HepG2 (cell line): ENCODE data around the gene DUT. TPM values are rescaled to one million over a fixed set of nuclear protein-coding genes. Genes with fewer than 3 reads are reported as not detected.

Experiments
- ATAC-seq: fragments of 200-7000 bp; cut with Tn5 transposase; 3 replicates; pipeline ENCODE4 v1.9.1; 2020; ENCODE audit warnings: mild to moderate bottlenecking, moderate library complexity
- BruUV-seq: library from RNA; stranded (reverse); fragments of 400-500 nt; replicated peaks from 2 replicates; lab custom pipeline; 2021; lab: Mats Ljungman, UMichigan
- CTCF ChIA-PET: fragments of 300-600 bp; formaldehyde crosslinking; extraction: SDS; loops from one replicate; lab custom pipeline; 2021; ENCODE audit warnings: low total read pairs, inconsistent platforms, low intra/inter-chr PET ratio; lab: Yijun Ruan, JAX
- POLR2A ChIA-PET: fragments of 350-600 bp; sonication (Branson Sonifier 250); formaldehyde crosslinking; loops from one replicate; lab custom pipeline; 2020; ENCODE audit warnings: antibody characterized with exemption, inconsistent platforms; lab: Yijun Ruan, JAX
- DNase-seq: peaks from one replicate; pipeline ENCODE4 v3.0.0-alpha.2; 2015; ENCODE audit warnings: low spot score
- FAIRE-seq: peaks from 3 replicates; lab custom pipeline; 2011; peaks lifted over from hg19 to GRCh38; lab: Jason Lieb, UNC
- H2AFZ ChIP-seq: one replicate; pipeline ENCODE4 v1.6.1; 2011; ENCODE audit warnings: low read length, inconsistent platforms
- H3K27ac ChIP-seq: fragments of 300-600 bp; 3 replicates; pipeline ENCODE4 v1.8.0; 2011; ENCODE audit warnings: mixed run types, mild to moderate bottlenecking, mixed read lengths, low read length, inconsistent platforms; ENCODE audit not compliant: insufficient read depth; ENCODE audit errors: extremely low read length
- H3K27me3 ChIP-seq, 2 experiments: fragments of 200-600 bp in 1 of 2; 2 replicates in 1 of 2; 3 replicates in 1 of 2; pipeline versions ENCODE4 v1.6.0 to v1.8.0; 2011; ENCODE audit warnings: low read length in 2 of 2, mild to moderate bottlenecking in 2 of 2, moderate library complexity in 2 of 2, inconsistent platforms in 1 of 2; ENCODE audit not compliant: insufficient read depth in 2 of 2, control insufficient read depth in 1 of 2
- H3K36me3 ChIP-seq, 2 experiments: fragments of 200-600 bp in 1 of 2; replicated peaks in 1 of 2; 2 replicates in 1 of 2; 3 replicates in 1 of 2; pipeline versions ENCODE4 v1.5.1 to v1.8.0; 2011; ENCODE audit warnings: low read length in 2 of 2, inconsistent platforms in 1 of 2; ENCODE audit not compliant: insufficient read depth in 2 of 2, control insufficient read depth in 1 of 2
- H3K4me1 ChIP-seq: 2 replicates; pipeline ENCODE4 v1.5.1; 2012; ENCODE audit warnings: low read length, inconsistent platforms; ENCODE audit not compliant: insufficient read depth
- H3K4me2 ChIP-seq: 2 replicates; pipeline ENCODE4 v1.6.0; 2011; ENCODE audit warnings: low read depth, low read length, inconsistent platforms
- H3K4me3 ChIP-seq, 3 experiments: fragments of 200-600 bp in 1 of 3; sonication (generic), shearing (Covaris generic) in 1 of 3; replicated peaks in 1 of 3; 2 replicates each; pipeline ENCODE4 v1.5.1; 2011 to 2016; ENCODE audit warnings: low read length in 3 of 3, inconsistent platforms in 2 of 3, low read depth in 2 of 3, mild to moderate bottlenecking in 2 of 3, control low read depth in 1 of 3, mixed read lengths in 1 of 3; ENCODE audit not compliant: insufficient read depth in 1 of 3
- H3K79me2 ChIP-seq: one replicate; pipeline ENCODE4 v1.6.1; 2011; ENCODE audit warnings: low read length, inconsistent platforms; ENCODE audit not compliant: insufficient read depth
- H3K9ac ChIP-seq: 2 replicates; pipeline ENCODE4 v1.6.0; 2011; ENCODE audit warnings: mild to moderate bottlenecking, low read depth, low read length, inconsistent platforms; ENCODE audit not compliant: insufficient read depth
- H3K9me3 ChIP-seq: 2 replicates; pipeline ENCODE4 v1.5.1; 2012; ENCODE audit warnings: mild to moderate bottlenecking, low read length
- H4K20me1 ChIP-seq: 2 replicates; pipeline ENCODE4 v1.6.0; 2011; ENCODE audit warnings: inconsistent platforms, mild to moderate bottlenecking, low read length, moderate library complexity; ENCODE audit not compliant: insufficient read depth
- SMC3 ChIP-seq: IDR thresholded peaks from 2 replicates; pipeline ENCODE4 v1.6.1; 2011; ENCODE audit warnings: low read length, improper control_type of control experiment
- WGBS: methylation state at CpG from one replicate; pipeline ENCODE4 v1.1.6; 2017; ENCODE audit warnings: low lambda C conversion rate; 5-methylcytosine and 5-hydroxymethylcytosine counted together
- in situ Hi-C: cut with HindIII; loops from 2 replicates; pipeline ENCODE4 v1.10.0; 2017; ENCODE audit warnings: low pct_unique_long_range_greater_than_20kb; ENCODE audit not compliant: extremely low pct_ligation_motif_present
- intact Hi-C: fragments of 100-400 bp; cut with micrococcal nuclease; formaldehyde crosslinking; loops from one replicate; pipeline ENCODE4 v1.10.0; 2022; ENCODE audit not compliant: unreplicated experiment
- polyA plus RNA-seq, 8 experiments: library from polyadenylated mRNA; depleted of rRNA in 3 of 8; stranded (reverse) in 7 of 8; unstranded in 1 of 8; fragments of >200 nt; fragmentation: Illumina TruSeq in 4 of 8; extraction: Trizol in 4 of 8; gene quantifications; 2 replicates each; pipeline versions ENCODE4 v1.2.1 to v1.2.3, GENCODE V29; 2011 to 2016; ENCODE audit warnings: low read depth in 4 of 8, missing spikeins in 1 of 8, mixed read lengths in 1 of 8; ENCODE audit not compliant: insufficient read depth in 1 of 8
- total RNA-seq, 5 experiments: library from RNA; depleted of rRNA; stranded (reverse); fragments of >200 nt; fragmentation: Illumina TruSeq; extraction: Trizol; gene quantifications; 2 replicates each; pipeline ENCODE4 v1.2.3, GENCODE V29; 2016; ENCODE audit warnings: low read depth in 1 of 5
- TF ChIP-seq, protein P1 (sequence below): sonication (generic); formaldehyde crosslinking; IDR thresholded peaks from 2 replicates; pipeline ENCODE4 v1.4.0; 2020; ENCODE audit warnings: mild to moderate bottlenecking, missing genetic modification reagents
- TF ChIP-seq, protein P2 (sequence below): sonication (generic); formaldehyde crosslinking; IDR thresholded peaks from 2 replicates; pipeline ENCODE4 v1.4.0; 2020; ENCODE audit warnings: low read depth, missing genetic modification reagents

The DUT gene
- total and polyA plus RNA-seq, 2 of the 13 experiments (the other 11 are each of a cell fraction or from before 2014, with no cell fraction given): 36.7 to 131 TPM

DNA sequence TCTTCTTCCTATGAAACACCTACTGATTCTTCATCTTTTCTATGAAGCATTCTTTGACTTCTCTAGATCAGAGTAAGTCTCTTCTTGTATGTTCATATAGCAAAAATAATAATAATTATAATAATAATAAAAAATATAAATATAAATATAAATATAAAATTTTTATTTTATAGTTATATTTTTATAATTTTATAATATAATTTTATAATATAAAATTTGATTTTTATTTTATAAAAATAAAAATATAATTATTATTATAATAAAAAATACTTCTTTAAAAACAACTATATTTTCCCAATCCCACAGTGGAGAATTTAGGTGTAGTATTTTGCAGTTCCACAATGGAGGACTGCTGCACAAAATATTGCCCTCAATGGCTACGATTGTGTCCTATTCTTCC is 34.3 kb downstream of the DUT start:
- intact Hi-C loops (loop anchor here (5.0 kb wide), 1 partner anchor 142 kb away; no protein-coding TSS in a partner anchor), in situ Hi-C loops (loop anchor here (25.0 kb wide), 1 partner anchor 472 kb away; no protein-coding TSS in a partner anchor)
- POLR2A ChIA-PET: no interaction called here
- Histone ChIP-seq H4K20me1 (no peaks in the 10 kb centered on the region), H2AFZ (no peak overlapping the region), H3K79me2 (no peaks in the 10 kb centered on the region), H3K27me3 (no peaks in the 10 kb centered on the region), H3K27ac (no peak overlapping the region), H3K9ac (no peak overlapping the region), H3K4me2 (no peak overlapping the region), H3K4me1 (no peaks in the 10 kb centered on the region), H3K36me3 (no peaks in the 10 kb centered on the region), H3K9me3 (no peaks in the 10 kb centered on the region), H3K4me3 (no peak overlapping the region)
- no peak for ATAC-seq
- WGBS: 0% methylated on average over 1 of the region's 1 CpG
- CTCF ChIA-PET: no interaction called here
- no peak for FAIRE-seq
- TF ChIP-seq SMC3: no peak
- TF ChIP-seq, protein P1, sequence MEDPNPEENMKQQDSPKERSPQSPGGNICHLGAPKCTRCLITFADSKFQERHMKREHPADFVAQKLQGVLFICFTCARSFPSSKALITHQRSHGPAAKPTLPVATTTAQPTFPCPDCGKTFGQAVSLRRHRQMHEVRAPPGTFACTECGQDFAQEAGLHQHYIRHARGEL: no peak
- TF ChIP-seq, protein P2, sequence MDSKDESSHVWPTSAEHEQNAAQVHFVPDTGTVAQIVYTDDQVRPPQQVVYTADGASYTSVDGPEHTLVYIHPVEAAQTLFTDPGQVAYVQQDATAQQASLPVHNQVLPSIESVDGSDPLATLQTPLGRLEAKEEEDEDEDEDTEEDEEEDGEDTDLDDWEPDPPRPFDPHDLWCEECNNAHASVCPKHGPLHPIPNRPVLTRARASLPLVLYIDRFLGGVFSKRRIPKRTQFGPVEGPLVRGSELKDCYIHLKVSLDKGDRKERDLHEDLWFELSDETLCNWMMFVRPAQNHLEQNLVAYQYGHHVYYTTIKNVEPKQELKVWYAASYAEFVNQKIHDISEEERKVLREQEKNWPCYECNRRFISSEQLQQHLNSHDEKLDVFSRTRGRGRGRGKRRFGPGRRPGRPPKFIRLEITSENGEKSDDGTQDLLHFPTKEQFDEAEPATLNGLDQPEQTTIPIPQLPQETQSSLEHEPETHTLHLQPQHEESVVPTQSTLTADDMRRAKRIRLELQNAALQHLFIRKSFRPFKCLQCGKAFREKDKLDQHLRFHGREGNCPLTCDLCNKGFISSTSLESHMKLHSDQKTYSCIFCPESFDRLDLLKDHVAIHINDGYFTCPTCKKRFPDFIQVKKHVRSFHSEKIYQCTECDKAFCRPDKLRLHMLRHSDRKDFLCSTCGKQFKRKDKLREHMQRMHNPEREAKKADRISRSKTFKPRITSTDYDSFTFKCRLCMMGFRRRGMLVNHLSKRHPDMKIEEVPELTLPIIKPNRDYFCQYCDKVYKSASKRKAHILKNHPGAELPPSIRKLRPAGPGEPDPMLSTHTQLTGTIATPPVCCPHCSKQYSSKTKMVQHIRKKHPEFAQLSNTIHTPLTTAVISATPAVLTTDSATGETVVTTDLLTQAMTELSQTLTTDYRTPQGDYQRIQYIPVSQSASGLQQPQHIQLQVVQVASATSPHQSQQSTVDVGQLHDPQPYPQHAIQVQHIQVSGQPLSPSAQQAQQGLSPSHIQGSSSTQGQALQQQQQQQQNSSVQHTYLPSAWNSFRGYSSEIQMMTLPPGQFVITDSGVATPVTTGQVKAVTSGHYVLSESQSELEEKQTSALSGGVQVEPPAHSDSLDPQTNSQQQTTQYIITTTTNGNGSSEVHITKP (CRISPR knock-in tag): no peak
- BruUV-seq: no TSS peak
- DNase-seq: no peak
